Progenitor cell of endocrine pancreas (in vitro differentiated cells): Measurements from ENCODE around the gene RSL24D1. TPM values are rescaled to one million over a fixed set of nuclear protein-coding genes. Genes with fewer than 3 reads are reported as not detected.

ENCODE experiments used
- DNase-seq: peaks from one replicate; pipeline ENCODE4 v3.0.0; 2021; ENCODE audit warnings: low spot score; ENCODE audit not compliant: unreplicated experiment
- H3K27ac Mint-ChIP-seq: 2 replicates; pipeline ENCODE4 v1.8.0; 2021; ENCODE audit warnings: mild to moderate bottlenecking, moderate library complexity, mixed read lengths
- H3K27me3 Mint-ChIP-seq: 2 replicates; pipeline ENCODE4 v1.8.0; 2021; ENCODE audit warnings: mixed read lengths
- H3K36me3 Mint-ChIP-seq: 2 replicates; pipeline ENCODE4 v1.8.0; 2022; ENCODE audit warnings: mixed read lengths; ENCODE audit not compliant: insufficient read depth
- H3K4me1 Mint-ChIP-seq: 2 replicates; pipeline ENCODE4 v1.8.0; 2021; ENCODE audit warnings: low read depth, mixed read lengths
- H3K4me3 Mint-ChIP-seq: 2 replicates; pipeline ENCODE4 v1.8.0; 2021; ENCODE audit warnings: low read depth, mild to moderate bottlenecking, moderate library complexity, mixed read lengths
- H3K9me3 Mint-ChIP-seq: 2 replicates; pipeline ENCODE4 v1.8.0; 2021; ENCODE audit warnings: low read depth, mixed read lengths
- total RNA-seq: library from RNA; stranded (reverse); gene quantifications from 2 replicates; pipeline ENCODE4 v1.2.1, GENCODE V29; 2021
- TF ChIP-seq, protein P1 (sequence below): fragments of 200-600 bp; sonication (generic); IDR thresholded peaks from one replicate; pipeline ENCODE4 v1.5.0; 2021; ENCODE audit warnings: antibody characterized with exemption, mild to moderate bottlenecking; ENCODE audit not compliant: unreplicated experiment

RSL24D1 gene
- total RNA-seq, 1 donor from 2014 or later, result 69.1 TPM

- H3K27ac Mint-ChIP-seq, result no peak overlapping the region
- H3K27me3 Mint-ChIP-seq, result no peaks in the 10 kb centered on the region
- H3K4me3 Mint-ChIP-seq, result no peak overlapping the region
- DNase-seq, result no peak
- peaks cover 6% of the 10 kb centered on the region for H3K9me3 Mint-ChIP-seq
- H3K36me3 Mint-ChIP-seq, result peaks cover 6% of the 10 kb centered on the region
- peaks cover 6% of the 10 kb centered on the region for H3K4me1 Mint-ChIP-seq
- TF ChIP-seq, protein P1, sequence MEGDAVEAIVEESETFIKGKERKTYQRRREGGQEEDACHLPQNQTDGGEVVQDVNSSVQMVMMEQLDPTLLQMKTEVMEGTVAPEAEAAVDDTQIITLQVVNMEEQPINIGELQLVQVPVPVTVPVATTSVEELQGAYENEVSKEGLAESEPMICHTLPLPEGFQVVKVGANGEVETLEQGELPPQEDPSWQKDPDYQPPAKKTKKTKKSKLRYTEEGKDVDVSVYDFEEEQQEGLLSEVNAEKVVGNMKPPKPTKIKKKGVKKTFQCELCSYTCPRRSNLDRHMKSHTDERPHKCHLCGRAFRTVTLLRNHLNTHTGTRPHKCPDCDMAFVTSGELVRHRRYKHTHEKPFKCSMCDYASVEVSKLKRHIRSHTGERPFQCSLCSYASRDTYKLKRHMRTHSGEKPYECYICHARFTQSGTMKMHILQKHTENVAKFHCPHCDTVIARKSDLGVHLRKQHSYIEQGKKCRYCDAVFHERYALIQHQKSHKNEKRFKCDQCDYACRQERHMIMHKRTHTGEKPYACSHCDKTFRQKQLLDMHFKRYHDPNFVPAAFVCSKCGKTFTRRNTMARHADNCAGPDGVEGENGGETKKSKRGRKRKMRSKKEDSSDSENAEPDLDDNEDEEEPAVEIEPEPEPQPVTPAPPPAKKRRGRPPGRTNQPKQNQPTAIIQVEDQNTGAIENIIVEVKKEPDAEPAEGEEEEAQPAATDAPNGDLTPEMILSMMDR, result no peak
Measured at GRCh38 chr15:55195996-55196395, 745 bp downstream of the RSL24D1 start.

GRCh38 chr15:55194256-55194655 is 2.5 kb downstream of the RSL24D1 start:
- H3K27me3 Mint-ChIP-seq, result no peaks in the 10 kb centered on the region
- no peak for DNase-seq
- peaks cover 6% of the 10 kb centered on the region for H3K4me1 Mint-ChIP-seq
- H3K9me3 Mint-ChIP-seq, result peaks cover 4% of the 10 kb centered on the region
- TF ChIP-seq, protein P1, result no peak
- no peak overlapping the region for H3K27ac Mint-ChIP-seq
- H3K4me3 Mint-ChIP-seq, result no peak overlapping the region
- peaks cover 11% of the 10 kb centered on the region for H3K36me3 Mint-ChIP-seq

DNA sequence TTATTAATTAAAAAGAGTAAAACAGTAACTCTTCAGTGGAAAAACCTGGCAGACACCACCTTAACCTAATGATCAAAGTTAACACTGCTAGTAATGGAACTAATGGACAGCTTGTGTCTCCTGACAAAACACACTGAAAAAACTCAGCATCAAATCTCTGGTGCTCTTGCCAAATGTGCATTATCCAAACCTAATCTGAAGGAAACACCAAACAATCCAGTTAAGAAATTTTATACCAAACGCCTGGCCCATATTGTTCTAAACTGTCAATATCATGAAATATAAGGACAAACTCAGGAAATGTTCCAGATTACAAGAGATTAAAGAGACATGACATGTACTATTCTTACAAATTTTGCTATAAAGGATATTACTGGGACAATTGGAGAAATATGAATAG is 10.4 kb downstream of the RSL24D1 start:
- DNase-seq, result no peak
- TF ChIP-seq, protein P1, result no peak
- H3K27ac Mint-ChIP-seq, result no peak overlapping the region
- H3K4me3 Mint-ChIP-seq, result no peak overlapping the region
- no peaks in the 10 kb centered on the region for H3K4me1 Mint-ChIP-seq
- no peaks in the 10 kb centered on the region for H3K9me3 Mint-ChIP-seq
- H3K27me3 Mint-ChIP-seq, result no peaks in the 10 kb centered on the region
- peaks cover 30% of the 10 kb centered on the region for H3K36me3 Mint-ChIP-seq

- H3K4me1 Mint-ChIP-seq, result no peaks in the 10 kb centered on the region
- no peak overlapping the region for H3K4me3 Mint-ChIP-seq
- no peaks in the 10 kb centered on the region for H3K9me3 Mint-ChIP-seq
- no peak overlapping the region for H3K27ac Mint-ChIP-seq
- H3K27me3 Mint-ChIP-seq, result no peaks in the 10 kb centered on the region
- TF ChIP-seq, protein P1, result no peak
- peaks cover 21% of the 10 kb centered on the region for H3K36me3 Mint-ChIP-seq
- no peak for DNase-seq
Measured at GRCh38 chr15:55183679-55184078, 13.1 kb downstream of the RSL24D1 start.

DNA sequence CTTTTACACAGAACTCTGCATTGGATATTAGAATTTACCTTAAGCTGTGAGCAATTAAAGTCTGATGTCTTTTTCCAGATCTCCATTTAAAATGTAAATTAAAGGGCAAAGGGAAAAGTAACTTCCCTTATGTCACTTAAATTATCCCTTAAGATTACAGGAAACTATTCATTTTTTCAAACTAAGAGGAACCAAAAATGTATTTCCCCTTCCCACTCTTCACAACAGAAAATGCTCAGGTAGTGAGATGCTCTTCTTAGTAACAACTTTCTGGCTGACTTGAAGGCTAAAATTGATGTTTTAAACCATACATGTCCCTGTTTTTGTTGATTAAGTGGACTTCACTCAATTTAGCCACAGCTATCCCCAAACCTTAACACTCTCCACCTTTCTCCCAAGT is 17.6 kb downstream of the RSL24D1 start:
- Mint-ChIP-seq H3K9me3 (no peaks in the 10 kb centered on the region), H3K4me1 (no peaks in the 10 kb centered on the region), H3K36me3 (peaks cover 7% of the 10 kb centered on the region), H3K4me3 (no peak overlapping the region), H3K27me3 (no peaks in the 10 kb centered on the region), H3K27ac (no peak overlapping the region)
- DNase-seq, result no peak
- TF ChIP-seq, protein P1, result no peak
